Endothelial cell of hepatic sinusoid (primary cell): ENCODE measurements around the gene ATG12.
"Not testable (repeated sequence)": the region's sequence is repeated elsewhere in the genome, so short reads cannot be mapped to it uniquely, and the experiment has no call there.

Experiments used
- in situ Hi-C: cut with HindIII; loops from 2 replicates; pipeline ENCODE4 v1.10.0; 2017; ENCODE audit warnings: low sequenced_read_pairs

Gene ATG12

DNA sequence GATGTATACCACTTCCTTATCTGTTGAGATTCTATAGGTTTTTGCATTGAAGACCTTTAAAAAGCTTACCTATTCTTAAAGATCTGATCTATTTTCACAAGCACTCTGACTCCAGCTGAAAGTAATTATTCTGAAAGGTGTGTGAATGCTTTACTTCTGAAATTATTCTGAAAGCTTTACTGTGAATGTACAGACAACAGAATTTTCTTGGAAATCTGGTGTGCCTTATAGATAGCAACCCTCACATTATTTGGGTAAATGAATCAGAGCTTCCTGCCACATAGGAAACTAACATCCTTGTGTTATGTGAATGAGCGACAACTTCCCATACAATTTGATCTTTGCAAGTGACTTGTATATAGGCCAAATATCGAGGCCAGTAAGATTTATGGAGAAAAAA lies 31.4 kb downstream of the ATG12 start:
- in situ Hi-C loops: no loop called here

DNA sequence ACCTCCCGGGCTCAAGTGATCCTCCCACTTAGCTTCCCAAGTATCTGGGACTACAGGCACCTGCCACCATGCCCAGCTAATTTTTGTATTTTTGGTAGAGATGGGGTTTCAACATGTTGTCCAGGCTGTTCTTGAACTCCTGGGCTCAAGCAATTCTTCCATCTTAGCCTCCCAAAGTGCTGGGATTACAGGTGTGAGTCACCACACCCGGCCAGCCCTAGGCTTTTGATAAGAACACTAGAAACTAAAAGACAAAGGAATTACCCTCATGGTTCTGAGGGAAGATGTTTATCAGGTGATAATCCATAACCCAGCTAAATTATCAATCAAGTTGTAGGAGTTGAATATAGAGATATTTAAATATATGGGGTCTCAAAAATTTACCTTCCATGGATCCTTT lies 33.3 kb downstream of the ATG12 start:
- in situ Hi-C loops: not testable (repeated sequence)

DNA sequence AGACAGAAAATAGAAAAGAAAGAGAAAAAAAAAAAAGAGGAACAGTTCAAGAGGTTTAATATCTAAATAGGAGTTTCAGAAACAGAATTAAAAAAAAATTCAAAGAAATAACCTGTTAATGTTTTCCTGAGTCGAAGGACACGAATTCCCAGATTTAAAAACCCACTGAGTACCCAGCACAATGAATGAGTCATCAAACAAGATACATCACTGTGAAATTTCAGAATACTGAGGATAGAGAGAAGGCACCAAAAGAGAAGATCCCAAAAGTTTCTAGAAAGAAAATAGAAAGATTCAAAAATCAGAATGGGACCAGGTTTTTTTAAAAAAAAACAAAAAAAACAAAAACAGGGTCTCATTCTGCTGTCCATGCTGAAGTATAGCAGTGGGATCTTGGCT lies 33.7 kb downstream of the ATG12 start:
- in situ Hi-C loops: no loop called here

DNA sequence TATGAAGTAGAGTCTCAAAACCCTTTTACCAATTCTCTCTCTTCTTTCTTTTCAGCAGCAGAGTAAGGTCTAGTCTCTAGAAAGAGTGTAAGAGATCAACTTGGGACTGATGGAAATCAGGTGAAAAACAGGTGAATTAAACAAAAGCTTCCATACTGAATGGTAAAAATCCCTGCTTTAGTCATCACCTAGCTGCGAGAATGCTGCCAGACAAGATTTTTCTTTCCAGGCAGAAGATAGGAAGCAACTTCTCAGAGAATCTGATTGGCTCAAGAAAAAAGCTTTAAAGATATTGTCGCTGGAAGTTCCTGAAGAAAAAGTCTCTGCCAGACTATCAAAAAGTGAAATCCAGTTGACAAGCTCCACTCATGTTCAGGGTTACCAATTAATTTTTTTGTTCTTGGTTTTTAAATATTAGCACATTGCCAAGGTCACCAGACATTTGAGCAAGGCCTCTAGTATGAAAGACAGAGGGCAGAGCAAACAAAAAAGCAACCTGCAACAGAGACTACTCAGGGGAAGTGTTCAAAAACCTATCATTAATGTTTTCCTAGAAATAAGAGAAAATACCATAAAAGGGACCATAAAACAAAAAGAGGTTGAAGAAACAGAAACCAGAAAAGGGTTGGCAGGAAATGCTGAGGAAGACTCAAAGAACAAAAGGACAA lies 34.2 kb downstream of the ATG12 start:
- in situ Hi-C loops: no loop called here

DNA sequence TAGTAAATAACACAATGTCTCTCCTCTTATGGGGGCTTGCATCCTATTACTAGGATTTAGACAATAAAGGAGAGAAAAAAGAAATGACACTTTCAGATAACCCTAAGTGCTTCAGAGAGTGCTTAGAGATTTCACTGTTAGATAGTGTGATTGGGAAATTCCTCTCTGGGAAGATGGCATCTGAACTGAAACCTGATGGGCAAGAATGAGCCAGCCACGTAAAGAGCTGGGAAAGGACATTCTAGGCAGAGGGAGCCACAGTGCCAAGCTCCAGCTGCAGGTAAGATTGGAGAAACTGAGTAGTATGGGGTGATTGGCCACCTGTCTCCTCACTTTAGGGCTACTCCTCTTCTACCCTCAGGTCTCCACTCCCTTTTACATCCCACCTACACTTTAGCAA lies 39.4 kb downstream of the ATG12 start:
- in situ Hi-C loops: no loop called here

DNA sequence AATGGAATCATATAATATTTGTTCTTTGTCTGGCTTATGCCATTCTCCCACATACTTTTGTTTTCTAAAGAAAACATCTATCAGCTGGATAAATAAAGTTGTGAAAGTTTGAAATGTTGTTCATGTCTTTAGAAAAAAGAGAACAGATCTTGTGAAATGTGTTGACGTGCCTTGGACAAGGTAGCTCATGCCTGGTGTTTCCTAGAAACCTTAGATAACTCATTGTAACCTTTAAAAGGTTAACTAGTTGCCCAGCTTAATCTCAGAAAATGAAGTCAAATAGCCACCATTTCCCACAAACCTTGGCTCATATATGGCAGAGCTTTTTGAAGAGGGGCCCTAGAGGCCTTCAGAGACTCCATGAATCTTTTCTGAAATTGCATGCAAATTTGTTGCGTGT lies 40.2 kb downstream of the ATG12 start:
- in situ Hi-C loops: no loop called here

DNA sequence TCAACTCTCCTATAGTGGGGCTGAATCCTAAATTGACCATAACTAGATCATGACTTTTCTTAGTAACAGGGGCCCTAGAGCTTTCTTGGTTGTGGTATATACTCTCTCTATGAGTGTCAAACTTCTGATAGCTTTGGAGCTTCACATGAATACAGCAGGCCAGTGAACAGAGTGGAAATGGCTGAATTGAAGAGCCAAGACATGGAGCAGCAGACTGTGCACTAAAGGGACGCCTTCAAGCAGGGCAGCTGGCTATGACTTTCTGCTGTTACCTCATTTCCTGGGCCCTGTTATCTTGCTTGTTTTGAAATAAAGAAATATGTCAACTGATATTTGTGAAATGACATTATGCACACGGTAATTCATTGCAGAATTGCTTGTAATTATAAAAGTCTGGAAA lies 41.3 kb downstream of the ATG12 start:
- in situ Hi-C loops: no loop called here

DNA sequence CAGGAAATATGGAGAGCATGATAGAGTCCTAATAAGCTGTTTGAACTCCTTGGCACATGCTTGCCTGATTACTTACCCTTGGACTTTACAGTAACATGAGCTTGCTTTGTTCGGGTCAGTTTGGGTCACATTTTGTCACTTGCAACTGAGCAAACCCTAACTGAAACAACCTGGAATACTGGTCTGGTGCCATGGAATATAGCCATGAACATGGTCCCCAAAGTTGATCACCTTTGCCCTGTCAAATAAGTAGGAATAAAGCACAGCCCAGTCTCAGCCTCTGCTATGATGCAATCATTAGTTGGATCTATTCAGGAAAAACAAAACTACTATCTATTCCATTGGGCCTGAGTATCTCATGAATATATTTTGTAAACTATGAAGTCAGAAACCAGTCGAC lies 43.1 kb downstream of the ATG12 start:
- in situ Hi-C loops: no loop called here

DNA sequence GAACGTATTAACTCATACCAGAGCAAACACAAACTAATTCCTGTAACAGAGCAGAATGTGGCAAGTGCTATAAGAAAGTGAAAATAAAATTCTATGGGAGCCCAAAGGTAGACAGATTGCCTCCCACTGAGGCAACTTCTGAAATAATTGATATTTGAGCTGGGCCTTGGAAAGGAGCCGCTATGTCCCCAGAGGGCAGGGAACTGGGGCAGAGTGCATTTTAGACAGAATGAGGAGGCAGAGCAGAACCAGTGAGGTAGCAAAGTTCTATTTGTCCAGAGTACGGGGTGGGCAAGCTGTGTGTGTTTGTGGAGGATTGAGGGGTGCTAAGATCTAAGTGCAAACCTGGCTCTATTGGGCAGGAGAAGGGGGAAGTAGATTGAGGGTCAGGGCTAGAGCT lies 44.7 kb downstream of the ATG12 start:
- in situ Hi-C loops: no loop called here

DNA sequence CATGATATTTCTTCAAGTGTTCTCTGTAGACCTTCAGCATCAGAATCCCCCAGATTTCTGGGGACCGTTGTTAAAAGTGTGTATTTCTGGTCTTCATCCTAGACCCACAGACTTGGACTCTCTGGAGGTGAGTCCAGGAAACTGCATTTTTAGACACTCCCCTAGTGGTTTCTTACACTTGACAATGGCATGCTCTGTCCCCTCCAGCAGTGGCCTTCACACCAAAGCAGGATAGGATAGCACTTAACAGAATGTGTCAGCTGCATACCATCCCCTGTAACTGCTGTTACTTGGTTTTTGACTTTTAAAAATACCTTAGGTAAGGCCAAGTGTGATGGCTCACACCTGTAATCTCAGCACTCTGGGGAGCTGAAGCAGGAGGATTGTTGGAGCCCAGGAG lies 45.7 kb downstream of the ATG12 start:
- in situ Hi-C loops: no loop called here

DNA sequence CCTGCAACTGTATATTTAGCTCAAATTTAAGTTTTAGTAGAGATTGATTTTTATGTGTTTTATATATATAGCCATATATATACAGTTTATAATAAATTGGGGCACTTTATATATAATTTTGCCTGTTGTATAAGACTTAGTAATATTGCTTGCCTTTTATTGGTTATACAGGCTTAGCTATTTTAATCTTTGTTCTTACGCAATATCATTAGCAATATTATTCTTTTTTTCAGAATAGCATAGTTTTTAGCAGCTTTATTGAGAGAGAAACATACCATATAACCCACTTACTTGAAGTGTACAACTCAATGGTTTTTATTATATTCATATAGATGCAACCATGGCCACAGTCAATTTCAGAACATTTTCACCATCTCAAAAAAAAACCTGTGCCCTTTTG lies 52.9 kb downstream of the ATG12 start:
- in situ Hi-C loops: no loop called here

DNA sequence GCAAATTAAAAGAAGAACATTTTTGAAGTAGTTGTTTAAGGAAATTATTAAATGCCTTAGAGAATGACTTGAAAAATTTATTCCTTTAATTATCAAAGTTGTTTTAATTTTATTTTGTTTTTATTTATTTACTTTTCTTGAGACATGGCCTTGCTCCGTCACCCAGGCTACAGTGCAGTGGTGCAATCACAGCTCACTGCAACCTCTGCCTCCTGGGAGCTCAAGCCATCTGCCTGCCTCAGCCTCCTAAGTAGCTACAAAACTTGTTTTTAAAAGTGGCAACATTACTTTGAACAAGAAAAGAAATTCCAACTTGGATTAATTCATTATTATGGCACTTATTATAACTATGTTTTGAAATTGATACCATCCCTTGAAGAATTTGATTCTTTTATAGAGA lies 53.9 kb downstream of the ATG12 start:
- in situ Hi-C loops: no loop called here

DNA sequence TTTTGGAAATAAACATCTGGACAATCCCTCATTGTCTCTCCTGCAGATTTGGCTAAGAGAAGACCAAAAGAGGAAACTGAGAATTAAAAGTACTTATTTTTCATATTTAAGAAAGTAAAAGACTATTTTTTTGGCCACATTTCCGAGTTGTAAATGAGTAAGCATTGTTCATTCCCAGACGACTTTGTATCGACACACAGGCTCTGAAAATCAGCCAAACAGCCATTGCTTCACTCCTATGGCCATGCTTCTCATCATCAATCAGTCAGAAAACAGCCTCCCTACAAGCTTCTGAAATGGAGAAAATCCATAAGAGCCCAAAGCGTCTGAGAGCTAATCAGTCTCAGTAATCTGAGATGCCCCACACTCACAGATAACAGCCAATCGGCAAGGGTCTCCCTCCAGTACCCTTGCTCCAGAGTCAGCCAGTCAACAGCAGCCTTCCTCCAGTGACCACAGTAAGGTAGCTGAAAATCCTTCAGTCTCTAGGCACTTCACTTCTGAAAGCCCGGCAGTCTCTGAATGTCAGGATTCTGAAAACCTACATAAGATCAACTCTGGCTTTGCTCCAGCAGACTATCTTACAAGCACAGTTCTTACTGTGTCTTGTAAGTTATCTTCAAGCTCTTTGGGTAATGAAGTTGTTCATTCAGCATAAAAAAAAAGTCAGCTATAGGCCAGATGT lies 55.8 kb downstream of the ATG12 start:
- in situ Hi-C loops: no loop called here

DNA sequence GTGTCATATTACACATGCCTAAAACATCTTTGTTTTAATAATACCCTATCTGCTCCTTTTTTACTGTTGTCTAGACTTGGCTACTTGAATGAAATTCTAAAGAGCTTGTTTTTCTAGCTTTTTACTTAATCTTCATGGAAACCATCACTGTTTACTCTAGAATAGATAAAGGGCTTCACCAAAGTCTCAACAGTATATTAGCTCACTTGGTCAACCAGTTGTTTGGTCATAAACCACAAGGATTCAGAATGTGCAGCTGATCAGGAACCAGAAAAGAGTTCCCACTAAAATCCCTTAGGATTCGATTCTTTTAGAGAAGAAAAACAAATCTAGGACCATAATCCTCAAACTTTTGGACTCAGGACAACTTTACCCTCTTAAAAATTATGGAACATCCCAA lies 62.9 kb downstream of the ATG12 start:
- in situ Hi-C loops: no loop called here
